GM21717 (cell line): ENCODE data around the gene DAPK2.
A peak's percentile ranks its signal among the peaks of the same experiment; 100 is the strongest.

Source experiments
- ATAC-seq: cut with Tn5 transposase; IDR thresholded peaks from one replicate; pipeline ENCODE4 v1.9.1; 2021; ENCODE audit warnings: mild to moderate bottlenecking, moderate library complexity; ENCODE audit not compliant: unreplicated experiment

DAPK2 gene

DNA sequence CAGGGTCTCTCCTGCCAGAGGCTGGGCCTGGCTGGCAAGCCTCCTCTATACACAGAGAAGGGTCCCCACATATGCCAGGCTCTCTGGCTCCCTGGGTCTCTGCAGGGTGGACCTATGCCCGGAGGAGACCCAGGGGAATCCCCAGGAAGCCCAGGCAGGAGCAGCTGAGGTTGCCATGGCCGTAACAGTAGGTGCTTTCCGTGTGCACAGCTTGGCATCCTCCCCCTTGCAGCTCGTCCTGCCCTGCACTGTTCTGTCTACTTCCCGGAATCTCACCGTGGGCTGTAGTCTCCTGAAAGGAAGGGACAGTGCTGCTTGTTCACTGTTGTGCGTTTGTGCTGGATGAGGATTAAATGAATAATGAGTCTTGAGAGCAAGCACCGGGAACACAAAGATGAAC is 47.8 kb downstream of the DAPK2 start:
- no peak for ATAC-seq

DNA sequence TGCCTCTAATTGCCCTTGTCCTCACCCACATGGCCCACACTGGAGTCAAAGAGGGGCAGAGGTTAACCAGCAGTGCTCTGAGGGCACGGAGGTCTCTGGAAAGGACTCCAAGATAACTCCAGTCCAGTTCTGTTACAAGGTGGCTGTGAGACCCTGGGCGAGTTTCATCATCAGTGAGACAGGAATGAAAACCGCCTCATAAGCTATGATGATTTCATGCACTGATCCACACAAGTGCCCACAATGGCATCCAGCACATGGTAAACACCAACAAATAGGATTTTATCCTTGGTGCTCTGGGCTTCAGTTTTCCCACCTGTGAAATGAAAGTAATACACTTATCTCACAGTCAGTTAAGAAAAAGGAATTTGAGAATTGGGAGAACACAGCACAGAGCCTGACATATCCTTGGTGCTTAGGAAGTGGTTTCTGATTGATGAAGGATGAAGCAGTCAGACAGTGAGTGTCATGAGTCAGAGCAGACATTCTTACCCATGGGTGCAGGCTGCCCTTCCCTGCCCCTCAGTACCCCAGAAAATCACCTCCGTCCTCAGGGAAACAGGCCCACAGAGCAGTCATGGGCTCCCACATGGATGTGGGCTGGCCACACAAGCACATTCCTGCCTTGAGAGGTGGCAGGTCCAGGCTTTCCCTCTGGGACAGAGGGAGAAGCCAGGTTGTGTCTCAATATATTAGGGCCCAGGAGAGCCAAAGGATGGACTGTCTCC is 48.4 kb downstream of the DAPK2 start:
- no peak for ATAC-seq

DNA sequence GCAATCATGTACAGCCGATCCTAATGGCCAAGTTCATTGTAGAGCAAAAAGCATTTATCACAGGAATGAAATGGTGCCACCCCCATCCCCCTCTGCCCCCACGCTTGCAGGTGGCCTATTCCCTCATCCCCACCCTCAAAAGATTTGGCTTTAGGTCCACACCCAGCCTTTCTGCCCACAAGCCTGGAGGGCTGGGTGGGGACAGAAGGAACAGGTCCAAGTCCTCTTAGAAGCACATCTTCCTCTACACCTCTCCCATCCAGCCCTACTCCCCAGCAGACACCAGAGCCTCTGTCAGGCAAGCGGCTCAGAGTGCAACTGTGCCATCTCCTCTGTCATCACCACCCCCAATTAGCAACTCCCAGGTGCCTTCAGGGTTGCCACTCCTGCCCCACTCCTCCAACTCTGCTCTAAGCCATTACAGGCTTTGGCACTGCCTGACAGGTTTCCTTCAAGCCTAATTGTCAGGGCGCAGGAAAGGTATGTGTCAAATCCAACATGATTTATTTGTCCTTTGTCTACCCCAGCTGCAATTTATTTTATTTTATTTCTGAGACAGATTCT is 49.4 kb downstream of the DAPK2 start:
- no peak for ATAC-seq

- ATAC-seq, result no peak
These were observed 50.5 kb downstream of the DAPK2 start for GRCh38 chr15:63995789-63996188.

- ATAC-seq, result no peak
These were observed 52.1 kb downstream of the DAPK2 start for GRCh38 chr15:63994073-63994600.

DNA sequence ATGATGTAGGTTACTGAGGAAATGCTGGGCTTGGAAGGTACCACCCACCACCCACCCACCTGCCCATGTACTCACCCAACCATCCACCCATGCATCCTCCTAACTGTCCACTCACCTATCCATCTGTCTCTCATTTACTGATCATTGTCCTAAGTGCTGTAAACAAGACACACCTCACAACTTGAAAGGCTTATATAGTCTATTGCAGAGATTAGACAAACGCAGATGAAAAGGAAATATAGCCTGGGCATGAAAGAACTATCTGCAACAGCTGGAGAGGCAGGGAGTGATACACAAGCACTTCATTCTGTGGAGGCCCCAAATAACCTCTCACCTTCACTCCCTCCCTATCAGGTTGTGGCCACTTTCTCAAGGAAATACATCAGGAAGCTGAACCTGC is 54.0 kb downstream of the DAPK2 start:
- no peak for ATAC-seq

- no peak for ATAC-seq
These were observed 54.6 kb downstream of the DAPK2 start for GRCh38 chr15:63991706-63992105.

- no peak for ATAC-seq
These were observed 55.8 kb downstream of the DAPK2 start for GRCh38 chr15:63990454-63990853.

DNA sequence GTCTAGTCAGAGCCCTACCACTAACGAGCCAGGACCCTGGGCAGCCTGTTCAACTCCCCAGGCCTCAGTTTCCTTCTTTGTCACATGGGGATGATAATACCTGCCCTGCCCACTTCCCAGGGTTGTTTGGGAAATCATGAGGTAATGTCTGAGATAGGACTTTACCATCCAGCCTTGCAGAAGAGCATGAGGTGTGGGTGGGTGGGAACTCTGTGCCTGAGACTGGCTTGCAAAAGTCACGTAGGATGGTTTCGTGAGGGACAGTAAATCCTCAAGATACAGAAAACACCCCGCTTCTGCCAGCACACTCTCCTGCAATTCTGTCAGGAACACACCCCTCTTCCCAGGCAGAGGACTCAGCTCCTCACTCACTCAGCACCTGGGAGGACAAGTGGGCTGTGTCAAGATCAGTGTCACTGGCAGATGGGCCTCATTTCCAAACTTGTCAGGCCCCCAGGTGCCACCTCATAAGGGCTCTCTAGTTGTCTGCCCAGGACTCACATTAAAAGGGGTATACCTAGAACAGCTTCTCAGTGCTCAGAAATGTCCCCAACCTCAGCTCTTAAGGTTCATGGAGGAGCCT is 58.4 kb downstream of the DAPK2 start:
- no peak for ATAC-seq

DNA sequence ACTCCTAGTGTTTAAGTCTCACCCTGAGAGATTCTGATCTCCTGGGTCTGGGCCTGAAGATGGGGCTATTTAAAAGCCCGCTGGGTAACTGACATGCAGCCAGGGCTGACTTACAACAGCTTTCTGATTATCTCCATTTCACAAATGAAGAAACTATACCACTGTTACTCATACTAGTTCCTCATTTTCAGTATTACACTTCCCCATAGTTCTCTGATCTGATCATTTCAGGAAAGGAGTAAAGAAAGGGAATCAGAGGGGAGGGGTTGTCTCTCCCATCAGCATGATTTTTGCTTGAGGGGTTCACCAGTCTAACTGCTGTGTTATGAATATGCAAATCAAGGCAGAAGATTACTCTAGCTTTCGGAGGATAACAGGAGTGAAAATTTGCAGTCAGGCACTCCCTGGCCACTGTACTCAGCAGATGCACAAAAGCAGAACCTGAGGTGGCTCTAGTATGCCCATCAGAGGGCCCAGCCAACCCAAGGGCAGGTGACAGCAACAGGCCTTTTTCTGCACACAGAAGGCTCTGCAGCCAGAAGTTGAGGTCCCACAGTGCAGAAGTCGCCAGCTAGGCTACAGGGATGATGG is 59.4 kb downstream of the DAPK2 start:
- peak; percentile 69 for ATAC-seq

DNA sequence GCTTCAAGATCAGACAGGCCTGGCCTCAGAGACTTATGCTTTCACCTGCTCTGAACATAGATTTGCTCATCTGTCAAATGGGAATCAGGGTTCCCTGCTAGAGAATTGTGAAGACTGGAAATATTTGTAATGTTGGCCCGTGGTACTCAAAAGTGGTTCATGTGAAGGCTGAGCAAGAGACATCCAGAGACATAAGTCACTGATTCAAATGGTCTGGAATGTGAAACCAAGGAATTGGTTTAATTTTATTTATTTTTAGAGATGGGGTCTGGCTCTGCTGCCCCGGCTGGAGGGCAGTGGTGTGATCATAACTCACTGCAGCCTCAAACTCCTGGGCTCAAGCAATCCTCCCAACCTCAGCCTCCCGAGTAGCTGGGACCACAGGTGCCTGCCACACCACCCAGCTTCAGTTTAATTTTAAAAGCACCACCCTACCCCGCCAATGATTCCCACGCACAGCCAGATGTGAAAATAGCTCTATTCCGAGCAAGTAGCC is 60.1 kb downstream of the DAPK2 start:
- ATAC-seq, result no peak

GRCh38 chr15:63985221-63986184 is 60.8 kb downstream of the DAPK2 start:
- ATAC-seq, result no peak

DNA sequence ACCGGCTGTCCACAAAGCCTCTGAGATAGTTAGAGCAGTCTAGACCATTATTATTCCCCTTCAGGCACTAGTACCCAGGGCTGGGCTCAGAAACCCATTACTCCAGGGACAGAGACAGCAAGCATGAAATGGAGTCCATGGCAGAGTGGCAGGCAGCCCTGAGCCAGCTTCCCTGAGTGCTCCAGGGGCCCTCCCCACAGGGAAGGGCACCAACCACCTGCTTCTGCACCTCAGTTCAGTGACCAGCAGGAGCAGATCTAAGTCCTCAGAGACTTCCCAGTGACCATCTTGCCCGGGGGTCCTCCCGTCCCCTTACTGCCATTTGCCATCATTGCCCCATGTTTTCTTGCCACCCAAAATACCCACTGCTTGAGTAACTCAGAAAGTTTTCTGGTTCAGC is 62.0 kb downstream of the DAPK2 start:
- no peak for ATAC-seq

DNA sequence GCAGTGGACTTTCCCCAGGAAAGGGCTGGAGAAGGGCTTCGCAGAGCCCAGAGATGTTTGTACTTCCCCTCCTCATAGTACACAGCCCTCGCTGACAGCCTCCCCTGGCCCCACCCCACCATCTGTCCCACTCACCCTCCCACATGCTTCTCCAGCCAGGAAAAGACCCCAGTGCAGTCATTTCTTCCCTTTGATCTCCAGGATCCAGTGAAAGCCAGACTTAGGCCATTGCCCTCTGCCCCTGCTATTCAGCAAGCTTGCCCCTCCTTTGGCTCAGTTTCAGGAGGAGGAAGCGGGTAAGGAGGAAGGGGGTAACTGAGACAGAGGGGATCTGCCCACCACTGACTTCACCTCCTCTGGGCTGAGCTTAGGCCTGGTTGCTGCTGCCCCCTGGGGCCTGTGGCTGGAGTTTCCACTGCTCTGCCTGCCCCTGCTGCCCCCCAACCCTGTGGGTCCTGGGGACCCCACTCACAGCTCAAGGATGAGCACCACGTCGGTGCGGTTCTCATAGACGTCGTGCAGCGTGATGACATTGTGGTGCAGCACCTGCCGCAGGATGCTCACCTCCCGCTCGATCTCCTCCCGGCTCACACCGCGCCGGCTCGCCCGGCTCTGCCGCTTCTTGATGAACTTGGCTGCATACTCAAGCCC is 63.1 kb downstream of the DAPK2 start:
- no peak for ATAC-seq

- no peak for ATAC-seq
These were observed 63.9 kb downstream of the DAPK2 start for GRCh38 chr15:63982381-63982854.

DNA sequence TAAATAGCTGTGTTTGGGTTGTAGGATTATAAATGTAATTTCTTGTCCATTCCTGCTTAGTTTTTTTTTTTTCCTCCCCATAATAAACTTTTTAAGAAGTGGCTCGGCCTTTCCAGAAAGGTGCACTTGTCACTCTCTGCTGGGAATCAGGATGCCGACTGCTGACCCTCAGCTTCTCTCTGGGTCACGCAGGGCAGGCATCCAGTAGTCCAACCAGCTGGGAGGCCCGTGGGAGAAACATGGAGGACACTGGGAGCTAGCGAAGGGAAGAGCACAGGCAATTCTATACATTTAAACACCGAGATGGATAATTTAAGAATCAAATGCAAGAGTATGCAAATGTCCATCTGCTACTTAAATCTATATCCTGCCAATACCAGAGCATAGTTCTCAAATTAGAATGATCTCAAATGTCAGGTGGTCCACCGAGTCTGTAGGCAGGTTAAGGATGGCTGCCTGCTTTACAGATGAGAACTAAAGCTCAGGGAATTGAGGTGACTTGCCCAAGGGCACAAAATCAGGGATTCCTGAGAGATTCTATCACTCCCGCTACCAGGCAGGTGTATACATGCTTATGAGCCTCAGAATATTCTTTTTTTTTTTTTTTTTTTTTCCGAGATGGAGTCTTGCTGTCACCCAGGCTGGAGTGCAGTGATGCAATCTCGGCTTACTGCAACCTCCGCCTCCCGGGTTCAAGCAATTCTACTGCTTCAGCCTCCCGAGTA is 64.5 kb downstream of the DAPK2 start:
- no peak for ATAC-seq

GRCh38 chr15:63979262-63979793 is 67.0 kb downstream of the DAPK2 start:
- ATAC-seq, result no peak

DNA sequence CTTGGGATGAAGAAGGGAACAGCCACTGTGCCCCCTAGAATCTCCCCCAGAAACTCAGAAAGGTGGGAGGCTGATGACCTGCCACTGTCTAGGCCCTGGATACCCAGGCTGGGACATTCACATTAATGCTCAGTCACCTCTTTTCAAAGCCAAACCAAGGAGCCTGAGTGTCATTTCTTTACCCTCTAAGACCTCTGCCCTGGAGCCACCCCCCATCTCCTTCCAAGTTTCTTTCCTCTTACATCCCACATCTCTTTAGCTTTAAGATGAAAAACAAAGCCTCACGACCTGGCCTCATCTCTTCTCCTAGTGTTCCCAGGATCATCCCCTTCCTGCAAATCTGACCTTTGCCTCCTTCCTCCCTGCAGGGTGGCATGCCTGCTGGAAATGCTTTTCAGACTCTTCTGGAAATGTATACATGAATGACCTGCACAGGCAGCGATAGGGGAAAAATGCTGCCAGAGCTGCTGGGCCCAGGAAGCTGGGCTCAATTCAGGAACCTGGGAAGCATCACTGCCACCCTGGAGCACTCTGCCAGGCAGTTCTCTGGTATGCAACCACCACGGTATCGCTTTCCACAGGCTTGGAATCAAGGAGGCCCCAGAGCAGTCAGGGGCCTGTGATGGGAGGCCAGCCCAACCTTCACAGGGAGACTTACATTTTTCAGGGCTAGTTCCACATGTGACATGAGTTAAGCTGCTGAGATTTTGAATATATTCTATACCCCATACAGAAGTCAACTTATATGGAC is 67.6 kb downstream of the DAPK2 start:
- no peak for ATAC-seq
